ENCODE measurements around the gene CHD2. TPM values are rescaled to one million over a fixed set of nuclear protein-coding genes. Genes with fewer than 3 reads are reported as not detected.
A peak's percentile ranks its signal among the peaks of the same experiment; 100 is the strongest.

CHD2 gene
- total and polyA plus RNA-seq, 4 experiments from 2014 or later, result 28.4 to 351 (median 224) TPM

GRCh38 chr15:92922418-92923002 is 22.4 kb downstream of the CHD2 start:
- Histone ChIP-seq H3K27ac (ENCODE audit: low read depth, low read length) (peak overlapping the region; percentile 27), H3K36me3 (ENCODE audit: insufficient read depth, low read length) (peaks cover 42% of the 10 kb centered on the region), H3K4me1 (ENCODE audit: insufficient read depth, low read length) (peaks cover 97% of the 10 kb centered on the region), H3K4me3 (ENCODE audit: low read length in 2 of 2) (no peak overlapping the region), H3K27me3 (ENCODE audit: insufficient read depth, low read length) (no peaks in the 10 kb centered on the region), H3K9me3 (ENCODE audit: control insufficient read depth in 1 of 2, low read length in 2 of 2) (no peaks in the 10 kb centered on the region)
- peaks cover 47 to 80% of the 10 kb centered on the region in 2 donors for H3K36me3 Mint-ChIP-seq
- POLR2A ChIA-PET (ENCODE audit: partially characterized antibody), result interaction anchor here (0.9 to 7.2 kb wide), 5 partner anchors 22 to 114 kb away, joined by 6 to 44 read pairs (median 28); partner anchors contain the start of gene CHD2
- no peaks in the 10 kb centered on the region for H3K9me3 Mint-ChIP-seq
- intact Hi-C loops (cut with micrococcal nuclease), result loop anchor here (5.0 kb wide), 1 partner anchor 35 kb away; no protein-coding TSS in a partner anchor
- no peak for DNase-seq
- H3K4me1 Mint-ChIP-seq, result peaks cover 63 to 90% (median 77%) of the 10 kb centered on the region in 4 donors
- peak overlapping the region; percentile 62 to 90 (median 84) for H3K27ac Mint-ChIP-seq
- CTCF ChIA-PET (ENCODE audit: partially characterized antibody), result interaction anchor here (0.7 to 11.3 kb wide), 8 partner anchors 11 to 126 kb away, joined by 4 to 205 read pairs (median 6); no protein-coding TSS in a partner anchor
- H3K4me3 Mint-ChIP-seq, result peak overlapping the region in 7 of 8 donors; percentile 18 to 65 (median 50)
- H3K27me3 Mint-ChIP-seq, result no peaks in the 10 kb centered on the region

GRCh38 chr15:92924216-92924615 is 24.1 kb downstream of the CHD2 start:
- Histone ChIP-seq H3K36me3 (ENCODE audit: insufficient read depth, low read length) (peaks cover 59% of the 10 kb centered on the region), H3K27me3 (ENCODE audit: insufficient read depth, low read length) (no peaks in the 10 kb centered on the region), H3K4me3 (ENCODE audit: low read length in 2 of 2) (no peak overlapping the region), H3K27ac (ENCODE audit: low read depth, low read length) (no peak overlapping the region), H3K4me1 (ENCODE audit: insufficient read depth, low read length) (peaks cover 95% of the 10 kb centered on the region), H3K9me3 (ENCODE audit: control insufficient read depth in 1 of 2, low read length in 2 of 2) (no peaks in the 10 kb centered on the region)
- no peak for DNase-seq
- intact Hi-C loops (cut with micrococcal nuclease), result loop anchor here (5.0 kb wide), 1 partner anchor 33 kb away; no protein-coding TSS in a partner anchor
- H3K27ac Mint-ChIP-seq, result peak overlapping the region in 5 of 7 donors; percentile 31 to 75 (median 66)
- peak overlapping the region in 3 of 8 donors; percentile 1 to 46 (median 36) for H3K4me3 Mint-ChIP-seq
- H3K36me3 Mint-ChIP-seq, result peaks cover 57 to 92% of the 10 kb centered on the region in 2 donors
- no peaks in the 10 kb centered on the region for H3K27me3 Mint-ChIP-seq
- no peaks in the 10 kb centered on the region for H3K9me3 Mint-ChIP-seq
- ChIA-PET CTCF (ENCODE audit: partially characterized antibody) (interaction anchor here (1.3 to 5.4 kb wide), 6 partner anchors 10 to 135 kb away, joined by 3 to 49 read pairs (median 4); no protein-coding TSS in a partner anchor), POLR2A (ENCODE audit: partially characterized antibody) (interaction anchor here (0.8 to 7.2 kb wide), 8 partner anchors 10 to 126 kb away, joined by 3 to 44 read pairs (median 4); no protein-coding TSS in a partner anchor)
- peaks cover 65 to 98% (median 82%) of the 10 kb centered on the region in 4 donors for H3K4me1 Mint-ChIP-seq

GRCh38 chr15:92925454-92925853 is 25.3 kb downstream of the CHD2 start:
- Histone ChIP-seq H3K27me3 (ENCODE audit: insufficient read depth, low read length) (no peaks in the 10 kb centered on the region), H3K4me1 (ENCODE audit: insufficient read depth, low read length) (peaks cover 87% of the 10 kb centered on the region), H3K9me3 (ENCODE audit: control insufficient read depth in 1 of 2, low read length in 2 of 2) (no peaks in the 10 kb centered on the region), H3K4me3 (ENCODE audit: low read length in 2 of 2) (no peak overlapping the region), H3K36me3 (ENCODE audit: insufficient read depth, low read length) (peaks cover 70% of the 10 kb centered on the region), H3K27ac (ENCODE audit: low read depth, low read length) (no peak overlapping the region)
- ChIA-PET CTCF (ENCODE audit: partially characterized antibody) (interaction anchor here (0.6 to 5.4 kb wide), 8 partner anchors 8 to 1983 kb away, joined by 3 to 49 read pairs (median 4); no protein-coding TSS in a partner anchor), POLR2A (ENCODE audit: partially characterized antibody) (interaction anchor here (1.2 to 7.2 kb wide), 6 partner anchors 15 to 129 kb away, joined by 3 to 44 read pairs (median 4); no protein-coding TSS in a partner anchor)
- intact Hi-C loops (cut with micrococcal nuclease), result loop anchor here (5.0 kb wide), 1 partner anchor 62 kb away; no protein-coding TSS in a partner anchor
- DNase-seq, result no peak
- Mint-ChIP-seq H3K27ac (peak overlapping the region in 4 of 7 donors; percentile 20 to 66 (median 47)), H3K27me3 (no peaks in the 10 kb centered on the region), H3K4me1 (peaks cover 58 to 94% (median 74%) of the 10 kb centered on the region in 4 donors), H3K36me3 (peaks cover 64 to 94% of the 10 kb centered on the region in 2 donors), H3K9me3 (no peaks in the 10 kb centered on the region), H3K4me3 (peak overlapping the region in 1 of 8 donors; percentile 22)

- POLR2A ChIA-PET (ENCODE audit: partially characterized antibody), result interaction anchor here (1.3 to 7.2 kb wide), 3 partner anchors 20 to 119 kb away, joined by 3 to 44 read pairs (median 5); partner anchors contain the start of gene CHD2
- H3K36me3 ChIP-seq (ENCODE audit: insufficient read depth, low read length), result peaks cover 82% of the 10 kb centered on the region
- H3K27ac ChIP-seq (ENCODE audit: low read depth, low read length), result no peak overlapping the region
- Mint-ChIP-seq H3K36me3 (peaks cover 70 to 91% of the 10 kb centered on the region in 2 donors), H3K27me3 (no peaks in the 10 kb centered on the region), H3K27ac (peak overlapping the region in 6 of 7 donors; percentile 43 to 92 (median 71)), H3K9me3 (no peaks in the 10 kb centered on the region), H3K4me3 (no peak overlapping the region), H3K4me1 (peaks cover 35 to 74% (median 50%) of the 10 kb centered on the region in 4 donors)
- H3K27me3 ChIP-seq (ENCODE audit: insufficient read depth, low read length), result no peaks in the 10 kb centered on the region
- intact Hi-C loops (cut with micrococcal nuclease), result loop anchor here (2.0 to 5.0 kb wide), 2 partner anchors 15 to 59 kb away; no protein-coding TSS in a partner anchor
- H3K9me3 ChIP-seq (ENCODE audit: control insufficient read depth in 1 of 2, low read length in 2 of 2), result no peaks in the 10 kb centered on the region
- H3K4me3 ChIP-seq (ENCODE audit: low read length in 2 of 2), result no peak overlapping the region
- H3K4me1 ChIP-seq (ENCODE audit: insufficient read depth, low read length), result peaks cover 59% of the 10 kb centered on the region
- DNase-seq, result no peak
- CTCF ChIA-PET (ENCODE audit: partially characterized antibody), result interaction anchor here (1.1 to 1.2 kb wide), 2 partner anchors 120 to 131 kb away, joined by 3 to 6 read pairs; no protein-coding TSS in a partner anchor
These were observed 28.2 kb downstream of the CHD2 start for GRCh38 chr15:92928225-92928750.

- Mint-ChIP-seq H3K4me3 (peak overlapping the region in 1 of 8 donors; percentile 30), H3K9me3 (no peaks in the 10 kb centered on the region), H3K4me1 (peaks cover 33 to 73% (median 50%) of the 10 kb centered on the region in 4 donors), H3K27ac (peak overlapping the region; percentile 1 to 92 (median 64)), H3K36me3 (peaks cover 73 to 94% of the 10 kb centered on the region in 2 donors), H3K27me3 (no peaks in the 10 kb centered on the region)
- ChIA-PET POLR2A (ENCODE audit: partially characterized antibody) (interaction anchor here (1.9 to 7.2 kb wide), 3 partner anchors 21 to 119 kb away, joined by 5 to 44 read pairs (median 9); no protein-coding TSS in a partner anchor), CTCF (ENCODE audit: partially characterized antibody) (interaction anchor here (1.2 kb wide), 1 partner anchor 131 kb away, joined by 6 read pairs; no protein-coding TSS in a partner anchor)
- no peak for DNase-seq
- Histone ChIP-seq H3K9me3 (ENCODE audit: control insufficient read depth in 1 of 2, low read length in 2 of 2) (no peaks in the 10 kb centered on the region), H3K4me3 (ENCODE audit: low read length in 2 of 2) (no peak overlapping the region), H3K36me3 (ENCODE audit: insufficient read depth, low read length) (peaks cover 87% of the 10 kb centered on the region), H3K27ac (ENCODE audit: low read depth, low read length) (no peak overlapping the region), H3K4me1 (ENCODE audit: insufficient read depth, low read length) (peaks cover 52% of the 10 kb centered on the region), H3K27me3 (ENCODE audit: insufficient read depth, low read length) (no peaks in the 10 kb centered on the region)
- intact Hi-C loops (cut with micrococcal nuclease), result loop anchor here (2.0 to 5.0 kb wide), 2 partner anchors 14 to 58 kb away; no protein-coding TSS in a partner anchor
These were observed 28.9 kb downstream of the CHD2 start for GRCh38 chr15:92929002-92929401.

- no peaks in the 10 kb centered on the region for H3K9me3 Mint-ChIP-seq
- intact Hi-C loops (cut with micrococcal nuclease), result no loop called here
- peaks cover 70 to 93% of the 10 kb centered on the region in 2 donors for H3K36me3 Mint-ChIP-seq
- no peaks in the 10 kb centered on the region for H3K27me3 Mint-ChIP-seq
- peaks cover 33 to 69% (median 48%) of the 10 kb centered on the region in 4 donors for H3K4me1 Mint-ChIP-seq
- peaks cover 83% of the 10 kb centered on the region for H3K36me3 ChIP-seq (ENCODE audit: insufficient read depth, low read length)
- no peak for DNase-seq
- ChIA-PET CTCF (ENCODE audit: partially characterized antibody) (interaction anchor here (0.8 to 2.4 kb wide), 2 partner anchors 127 to 132 kb away, joined by 3 to 11 read pairs; no protein-coding TSS in a partner anchor), POLR2A (ENCODE audit: partially characterized antibody) (interaction anchor here (1.3 to 2.2 kb wide), 2 partner anchors 48 to 121 kb away, joined by 3 to 9 read pairs; no protein-coding TSS in a partner anchor)
- H3K27me3 ChIP-seq (ENCODE audit: insufficient read depth, low read length), result no peaks in the 10 kb centered on the region
- no peaks in the 10 kb centered on the region for H3K9me3 ChIP-seq (ENCODE audit: control insufficient read depth in 1 of 2, low read length in 2 of 2)
- H3K4me3 ChIP-seq (ENCODE audit: low read length in 2 of 2), result no peak overlapping the region
- H3K4me1 ChIP-seq (ENCODE audit: insufficient read depth, low read length), result peaks cover 40% of the 10 kb centered on the region
- H3K27ac ChIP-seq (ENCODE audit: low read depth, low read length), result no peak overlapping the region
- H3K4me3 Mint-ChIP-seq, result no peak overlapping the region
- peak overlapping the region in 4 of 7 donors; percentile 13 to 79 (median 44) for H3K27ac Mint-ChIP-seq
These were observed 30.0 kb downstream of the CHD2 start for GRCh38 chr15:92930054-92930621.

Data from CD4-positive, alpha-beta memory T cell (primary cell).